HT1080 (cell line): ENCODE data around the gene LYL1. TPM values are rescaled to one million over a fixed set of nuclear protein-coding genes. Genes with fewer than 3 reads are reported as not detected.

ENCODE experiments used
- DNase-seq: peaks from one replicate; pipeline ENCODE4 v3.0.0-alpha.2; 2015; ENCODE audit warnings: low read depth
- total RNA-seq: library from RNA; depleted of rRNA; stranded (reverse); fragments of >200 nt; shearing (Covaris generic); gene quantifications from 2 replicates; pipeline ENCODE4 v1.2.3, GENCODE V29; 2014

The LYL1 gene
- total RNA-seq, 1 experiment from 2014 or later: not detected

GRCh38 chr19:13076320-13076719 lies 26.3 kb downstream of the LYL1 start:
- DNase-seq: no peak

- no peak for DNase-seq
These were observed 28.3 kb downstream of the LYL1 start for GRCh38 chr19:13074378-13074777.

- no peak for DNase-seq
These were observed 29.4 kb downstream of the LYL1 start for GRCh38 chr19:13073263-13073662.

DNA sequence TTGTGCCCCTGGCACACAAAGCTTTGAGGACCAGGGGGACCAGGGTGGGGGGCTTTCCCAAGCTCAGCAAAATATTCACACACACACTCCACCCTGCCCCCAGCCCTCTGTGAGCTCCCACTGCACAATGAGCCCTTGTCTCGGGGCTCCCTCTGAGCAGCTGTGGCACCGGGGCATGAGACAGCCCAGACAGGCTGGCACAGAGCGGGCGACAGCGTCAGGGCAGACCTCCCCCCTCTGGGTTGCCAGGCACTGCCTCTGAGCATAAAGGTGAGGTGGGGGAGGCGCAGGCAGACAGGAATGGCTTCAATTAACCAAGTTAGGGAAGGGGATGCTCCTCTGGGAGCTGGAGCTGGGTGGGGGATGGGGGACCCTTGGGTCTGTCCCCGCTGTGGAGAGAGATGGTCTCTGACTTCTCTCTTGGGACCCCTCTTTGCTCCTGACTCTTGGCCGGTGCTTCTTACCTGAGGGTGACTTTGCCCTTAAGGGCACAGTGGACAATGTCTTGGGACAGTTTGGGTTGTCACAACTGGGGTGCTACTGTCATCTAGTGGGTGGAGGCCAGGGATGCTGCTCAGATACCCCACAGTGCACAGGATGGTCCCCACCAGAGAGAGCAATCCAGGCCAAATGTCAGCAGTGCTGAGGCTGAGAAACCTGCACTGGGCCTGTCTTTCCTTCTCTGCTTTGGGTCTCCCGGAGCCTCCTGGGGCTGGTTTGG lies 30.3 kb downstream of the LYL1 start:
- DNase-seq: no peak

- DNase-seq: no peak
These were observed 31.0 kb downstream of the LYL1 start for GRCh38 chr19:13071444-13072187.

- DNase-seq: no peak
These were observed 32.1 kb downstream of the LYL1 start for GRCh38 chr19:13070425-13071140.

DNA sequence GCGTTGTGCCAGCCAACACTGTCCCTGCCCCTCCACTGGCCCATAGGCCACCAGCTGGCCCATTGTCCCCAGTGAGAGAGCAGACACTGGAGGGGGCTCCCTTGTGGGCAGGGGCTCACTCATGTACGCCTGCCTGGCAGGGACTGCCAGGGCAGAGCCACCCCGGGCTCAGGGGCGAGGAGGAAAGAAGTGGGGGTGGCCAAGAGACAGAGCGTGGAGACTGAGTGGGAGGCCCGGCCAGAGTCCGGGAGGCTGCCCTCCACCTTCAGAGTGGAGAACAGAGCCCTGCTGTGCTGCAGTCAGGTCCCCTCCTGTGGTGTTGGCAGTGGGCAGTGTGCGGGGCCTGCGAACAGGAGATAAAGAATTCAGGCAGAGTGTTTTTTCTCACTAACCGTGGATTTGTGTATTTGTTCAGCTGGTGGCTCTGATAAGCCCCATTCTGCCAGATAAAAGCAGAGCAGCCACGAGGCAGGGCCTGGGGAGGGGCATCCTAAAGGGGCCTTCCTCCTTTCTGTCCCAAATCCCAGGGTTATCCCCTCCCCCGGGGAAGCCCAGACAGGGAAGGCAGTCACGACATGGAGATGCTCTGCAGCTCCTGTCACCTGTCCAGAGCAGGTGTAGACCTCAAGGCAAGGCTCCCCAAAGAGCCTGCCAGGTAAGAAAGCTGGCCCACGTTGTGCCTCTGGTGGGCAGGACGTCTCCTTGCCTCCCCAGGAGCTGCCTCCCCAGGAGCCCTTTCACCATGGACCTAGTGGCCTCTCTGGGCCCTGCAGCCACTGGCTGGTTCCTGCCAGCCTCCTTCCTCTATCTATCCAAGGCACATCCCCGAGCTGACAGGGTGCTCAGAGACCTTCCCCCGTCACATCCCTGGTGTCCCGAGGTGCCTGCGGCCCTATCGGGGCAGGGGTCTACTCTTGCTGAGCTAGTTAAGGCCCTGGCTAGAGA lies 33.0 kb downstream of the LYL1 start:
- DNase-seq: no peak

DNA sequence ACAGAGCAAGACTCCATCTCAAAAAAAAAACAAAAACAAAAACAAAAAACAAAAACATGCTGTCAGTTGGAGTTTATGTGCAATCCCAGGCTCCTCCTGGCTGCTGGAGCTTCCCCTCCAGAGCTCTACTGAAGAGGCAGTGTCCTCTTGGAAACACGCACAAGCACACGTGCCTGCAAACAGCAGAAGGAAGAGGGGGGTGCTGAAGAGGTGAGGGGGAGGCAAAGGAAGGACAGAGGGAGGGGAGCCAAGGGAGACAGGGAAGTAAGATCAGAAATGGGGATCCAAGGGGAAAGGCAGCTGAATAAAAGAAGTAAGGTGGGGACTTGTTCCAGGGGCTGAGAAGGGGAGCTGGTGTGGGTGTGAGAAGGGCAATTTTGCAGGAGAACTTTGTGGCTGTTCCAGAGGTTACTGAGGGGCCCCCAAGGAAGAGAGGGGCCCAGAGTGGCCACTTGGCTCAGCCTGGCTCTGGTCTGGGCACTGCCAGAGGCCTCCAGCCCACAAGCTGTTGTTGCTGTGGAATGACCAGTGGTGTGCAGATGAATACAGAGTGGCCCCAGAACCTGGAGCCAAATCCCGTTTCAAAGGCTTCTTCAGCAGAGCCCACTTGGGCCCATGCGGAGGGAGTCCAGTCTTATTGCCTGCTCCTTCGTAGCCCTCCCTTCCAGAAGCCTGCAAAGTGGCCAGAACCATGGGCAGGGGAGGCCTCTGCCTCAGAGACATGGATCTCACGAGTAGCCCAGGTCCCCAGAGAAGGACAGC lies 34.4 kb downstream of the LYL1 start:
- DNase-seq: no peak

GRCh38 chr19:13066933-13067807 lies 35.5 kb downstream of the LYL1 start:
- DNase-seq: no peak

DNA sequence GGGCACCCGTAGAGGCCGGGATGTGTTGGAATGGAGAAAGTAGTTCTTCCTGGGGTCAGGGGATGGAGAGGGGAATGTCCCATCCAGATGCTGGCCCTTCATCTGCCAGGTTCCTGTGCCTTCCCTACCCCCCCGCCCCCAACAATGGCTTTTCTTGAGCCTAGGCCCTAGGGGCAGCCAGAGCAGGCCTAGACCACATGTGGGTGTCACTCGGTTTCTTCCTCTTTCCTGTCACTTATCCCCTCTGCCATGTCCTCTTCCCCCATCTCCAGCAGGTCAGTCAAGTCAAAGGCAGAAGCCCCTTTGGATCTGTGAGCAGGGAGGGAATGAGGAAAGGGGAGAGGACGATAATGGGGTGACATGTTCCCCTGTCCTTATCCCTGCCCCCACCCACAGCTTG lies 36.4 kb downstream of the LYL1 start:
- no peak for DNase-seq

DNA sequence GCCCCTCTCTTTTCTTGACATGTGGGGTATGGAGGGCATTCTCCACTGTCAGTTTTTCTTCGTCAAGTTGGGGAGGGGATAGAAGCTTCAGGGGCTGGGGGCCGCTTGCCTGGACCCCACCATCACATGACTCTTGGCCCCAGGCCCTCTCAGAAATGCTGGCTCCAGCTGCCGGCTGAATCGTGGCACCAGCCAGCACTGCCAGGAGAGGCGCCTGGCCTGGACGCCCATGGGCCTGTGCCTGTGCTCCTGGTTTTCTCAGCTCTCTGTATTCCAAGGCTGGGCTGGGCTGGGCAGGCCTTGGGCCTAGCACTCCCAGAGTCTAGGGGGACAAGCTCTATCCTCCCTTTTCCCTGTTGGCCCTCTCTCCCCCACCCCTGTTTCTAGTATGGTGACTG lies 38.6 kb downstream of the LYL1 start:
- DNase-seq: no peak

- DNase-seq: no peak
These were observed 39.1 kb downstream of the LYL1 start for GRCh38 chr19:13063461-13064091.

- DNase-seq: no peak
These were observed 40.3 kb downstream of the LYL1 start for GRCh38 chr19:13062317-13062716.

DNA sequence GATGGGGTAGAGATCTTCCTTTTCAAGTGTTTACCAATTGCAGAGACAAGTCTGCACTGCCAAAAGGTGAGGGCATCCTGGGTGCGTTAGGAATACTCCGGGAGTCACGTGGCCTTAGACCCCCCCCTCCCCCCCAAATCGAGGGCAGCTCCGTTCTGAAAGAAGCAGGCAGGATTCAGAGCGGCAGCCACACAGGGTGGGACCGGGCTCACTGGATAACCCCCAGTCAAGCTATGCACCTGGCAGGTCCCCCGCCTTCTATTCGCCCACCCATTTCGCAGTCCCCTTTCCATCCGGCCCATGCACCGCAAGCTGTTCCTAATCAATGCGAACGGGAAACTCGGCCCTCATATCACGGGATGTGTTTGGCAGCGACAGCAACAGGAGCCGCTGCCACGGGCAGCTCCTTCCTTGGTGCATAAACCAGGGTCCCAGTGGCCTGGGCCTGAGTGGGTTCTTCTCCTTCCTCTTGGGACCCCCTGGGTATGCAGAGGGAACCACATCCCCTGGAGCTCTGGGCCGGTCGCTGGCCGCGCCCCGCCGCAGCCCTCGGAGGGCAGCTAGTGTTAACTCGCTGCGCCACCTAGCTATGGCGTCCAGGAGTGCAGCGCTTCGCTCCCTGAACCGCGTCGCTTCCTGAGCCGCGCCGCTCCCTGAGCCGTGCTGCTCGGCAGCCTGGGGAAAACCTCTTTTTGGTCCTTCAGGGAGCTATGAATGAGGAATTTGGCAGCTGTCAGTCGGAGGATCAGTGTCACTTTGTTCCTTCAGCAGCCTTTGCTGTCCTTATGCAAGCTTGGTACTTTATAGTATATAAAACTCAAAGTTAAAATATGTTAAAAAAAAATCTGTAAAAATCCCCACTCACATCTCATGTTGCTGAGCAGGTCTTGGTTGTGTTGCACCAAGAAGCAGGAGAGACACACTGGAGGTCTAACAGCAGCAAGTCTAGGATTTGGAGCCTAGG lies 41.4 kb downstream of the LYL1 start:
- DNase-seq: peak; percentile 77

GRCh38 chr19:13060233-13060963 lies 42.3 kb downstream of the LYL1 start:
- peak; percentile 58 for DNase-seq

DNA sequence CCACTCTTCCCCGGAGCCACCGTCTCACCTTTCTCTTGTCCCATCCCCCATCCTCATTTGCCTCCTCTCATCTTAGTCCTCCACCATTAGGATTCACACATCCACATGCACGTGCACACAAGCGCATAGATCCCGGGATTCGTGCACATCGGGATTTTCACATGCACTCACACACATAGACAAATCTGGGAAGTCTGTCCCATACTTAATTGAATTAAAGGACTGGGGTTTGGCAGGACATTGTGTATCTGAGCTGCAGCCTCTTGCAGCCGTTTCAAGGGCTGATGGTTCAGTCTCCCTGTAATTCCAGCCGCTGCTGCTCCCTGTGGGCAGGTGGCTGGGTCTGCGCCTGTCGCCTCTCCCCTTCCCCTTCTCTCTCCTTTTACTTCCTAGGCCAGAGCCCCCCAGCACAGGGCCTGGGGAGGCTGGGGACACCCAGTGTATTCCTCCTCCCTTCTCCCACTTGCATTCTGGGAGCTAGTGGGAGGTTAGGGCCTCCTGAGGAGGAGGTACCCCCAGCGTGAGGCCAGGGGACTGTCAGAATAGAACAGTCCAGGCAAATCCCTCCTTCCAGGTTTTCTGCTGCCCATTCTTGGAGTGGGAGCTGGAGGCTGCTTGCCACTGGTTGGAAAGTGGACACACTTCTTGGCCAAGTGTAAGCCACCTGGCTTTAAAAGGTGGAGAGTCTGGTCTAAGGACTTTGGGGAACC lies 43.6 kb downstream of the LYL1 start:
- no peak for DNase-seq
